Kidney (tissue), 22 donors: ENCODE measurements around the gene UCP1. TPM values are rescaled to one million over a fixed set of nuclear protein-coding genes. Genes with fewer than 3 reads are reported as not detected.

ENCODE experiments used
- DNase-seq, 5 donors: peaks; one replicate each; pipeline ENCODE4 v3.0.0-alpha.2; 2013 to 2020
- FAIRE-seq: peaks from 2 replicates; lab custom pipeline; 2012; peaks lifted over from hg19 to GRCh38; lab: Jason Lieb, UNC
- H3K27ac ChIP-seq, 2 donors: one replicate each; pipeline ENCODE4 v1.7.0; 2013; ENCODE audit warnings: low read depth in 2 of 2, low read length in 2 of 2, inconsistent platforms in 1 of 2
- H3K27me3 ChIP-seq: one replicate; pipeline ENCODE4 v1.7.1; 2013; ENCODE audit warnings: low read length, inconsistent platforms; ENCODE audit not compliant: control insufficient read depth, insufficient read depth
- H3K36me3 ChIP-seq, 3 donors: one replicate each; pipeline versions ENCODE4 v1.7.0 to v1.7.1; 2013; ENCODE audit warnings: low read length in 3 of 3, control low read depth in 1 of 3, inconsistent platforms in 1 of 3; ENCODE audit not compliant: insufficient read depth in 3 of 3, control insufficient read depth in 2 of 3
- H3K4me1 ChIP-seq, 3 donors: one replicate each; pipeline versions ENCODE4 v1.7.0 to v1.7.1; 2013; ENCODE audit warnings: low read length in 3 of 3, inconsistent platforms in 1 of 3, low read depth in 1 of 3; ENCODE audit not compliant: control insufficient read depth in 2 of 3, insufficient read depth in 2 of 3
- H3K4me3 ChIP-seq, 3 donors: one replicate each; pipeline versions ENCODE4 v1.7.0 to v1.8.1; 2013; ENCODE audit warnings: low read length in 3 of 3, control low read depth in 1 of 3, inconsistent platforms in 1 of 3
- H3K9ac ChIP-seq, 3 donors: one replicate each; pipeline versions ENCODE4 v1.7.0 to v1.7.1; 2013; ENCODE audit warnings: low read length in 3 of 3, control low read depth in 1 of 3, inconsistent platforms in 1 of 3
- H3K9me3 ChIP-seq, 3 donors: one replicate each; pipeline versions ENCODE4 v1.7.0 to v1.7.1; 2013; ENCODE audit warnings: low read length in 3 of 3, control low read depth in 1 of 3, inconsistent platforms in 1 of 3; ENCODE audit not compliant: control insufficient read depth in 2 of 3, insufficient read depth in 1 of 3
- CTCF ChIP-seq: IDR thresholded peaks from 3 replicates; pipeline ENCODE4 v1.5.1; 2012; ENCODE audit warnings: mild to moderate bottlenecking, moderate library complexity, borderline replicate concordance; ENCODE audit not compliant: insufficient read depth; ENCODE audit errors: extremely low read depth
- intact Hi-C: fragments of 100-400 bp; cut with DNase I; formaldehyde crosslinking; loops from one replicate; pipeline ENCODE4 v1.11.1; 2022
- long read RNA-seq, 10 donors: library from polyadenylated mRNA in 1 of 10; unstranded in 1 of 10; transcript quantifications; one replicate each; pipeline ENCODE4 v2.0.0 and lab custom pipeline, GENCODE V29; 2021 to 2026
- polyA plus RNA-seq: library from polyadenylated mRNA; stranded (reverse); fragments of 350-450 nt; fragmentation: Illumina TruSeq; extraction: RNeasy Lipid Tissue Mini Kit (QIAGEN cat#74804); gene quantifications from one replicate; pipeline ENCODE4 v1.2.3, GENCODE V29; 2014; ENCODE audit warnings: low read depth, low replicate concordance; ENCODE audit not compliant: insufficient read depth
- total RNA-seq: library from RNA; stranded (reverse); fragmentation: NEBNext Ultra II Directional; extraction: Animal tissue kit (Norgen Biotek cat#: 25700); gene quantifications from one replicate; pipeline ENCODE4 v1.2.1, GENCODE V29; 2021
- donor health status: control.
- donor health status: control.
- donor health status: control.
- donor health status: control.
- donor health status: control.
- donor health status: DM: yes; HTN: yes; CAD: no.
- donor health status: Normal renal cell carcinoma (clear cell type).

UCP1 gene
- total RNA-seq (not detected), polyA plus RNA-seq (not detected)
- long read RNA-seq, donor 1 = 0 reads
- long read RNA-seq, donor 2 = 0 reads
- long read RNA-seq, donor 3 = 0 reads
- long read RNA-seq, donor 4 = 0 reads
- long read RNA-seq, donor 5 = 0 reads
- long read RNA-seq, donor 6 = 0 reads
- long read RNA-seq, donor 7 = 0 reads
- long read RNA-seq, donor 8 = 0 reads
- long read RNA-seq, donor 9 = 0 reads
- long read RNA-seq, donor 10 = 0 reads

GRCh38 chr4:140568507-140569306, at the start of gene UCP1:
UCP1 (minus strand) TSS chr4:140568961; CDS start chr4:140568729, 232 bp downstream.
- no peak for TF ChIP-seq CTCF
- H3K4me3 ChIP-seq = peak within 1 kb of the TSS in 2 of 3 donors; percentile 56 to 58
- intact Hi-C loops = no loop called here
- no peaks in the 10 kb centered on the region for H3K36me3 ChIP-seq
- H3K4me1 ChIP-seq = peaks cover 0 to 9% (median 0%) of the 10 kb centered on the region in 3 donors
- H3K27me3 ChIP-seq = peaks cover 22% of the 10 kb centered on the region
- no peak within 1 kb of the TSS for H3K27ac ChIP-seq
- DNase-seq (peak; percentile 48 to 72 (median 59)), FAIRE-seq (no peak)
- peaks cover 0 to 3% (median 0%) of the 10 kb centered on the region in 3 donors for H3K9me3 ChIP-seq
- no peak within 1 kb of the TSS for H3K9ac ChIP-seq

- FAIRE-seq (no peak), DNase-seq (no peak)
- Histone ChIP-seq H3K36me3 (peaks cover 0 to 5% (median 4%) of the 10 kb centered on the region in 3 donors), H3K27me3 (no peaks in the 10 kb centered on the region), H3K9ac (no peak overlapping the region), H3K4me3 (no peak overlapping the region), H3K9me3 (no peaks in the 10 kb centered on the region), H3K27ac (no peak overlapping the region), H3K4me1 (no peaks in the 10 kb centered on the region)
- TF ChIP-seq CTCF = no peak
- intact Hi-C loops = no loop called here
Measured at GRCh38 chr4:140617499-140618248, 48.9 kb upstream of the UCP1 start.

- no peak for TF ChIP-seq CTCF
- no peak overlapping the region for H3K9ac ChIP-seq
- H3K9me3 ChIP-seq = no peaks in the 10 kb centered on the region
- no peaks in the 10 kb centered on the region for H3K36me3 ChIP-seq
- FAIRE-seq (no peak), DNase-seq (no peak)
- H3K4me1 ChIP-seq = no peaks in the 10 kb centered on the region
- no peak overlapping the region for H3K4me3 ChIP-seq
- H3K27ac ChIP-seq = no peak overlapping the region
- intact Hi-C loops = no loop called here
- H3K27me3 ChIP-seq = no peaks in the 10 kb centered on the region
Measured at GRCh38 chr4:140615451-140615850, 46.7 kb upstream of the UCP1 start.
